ENCODE measurements around the gene TMOD2.

The TMOD2 gene

DNA sequence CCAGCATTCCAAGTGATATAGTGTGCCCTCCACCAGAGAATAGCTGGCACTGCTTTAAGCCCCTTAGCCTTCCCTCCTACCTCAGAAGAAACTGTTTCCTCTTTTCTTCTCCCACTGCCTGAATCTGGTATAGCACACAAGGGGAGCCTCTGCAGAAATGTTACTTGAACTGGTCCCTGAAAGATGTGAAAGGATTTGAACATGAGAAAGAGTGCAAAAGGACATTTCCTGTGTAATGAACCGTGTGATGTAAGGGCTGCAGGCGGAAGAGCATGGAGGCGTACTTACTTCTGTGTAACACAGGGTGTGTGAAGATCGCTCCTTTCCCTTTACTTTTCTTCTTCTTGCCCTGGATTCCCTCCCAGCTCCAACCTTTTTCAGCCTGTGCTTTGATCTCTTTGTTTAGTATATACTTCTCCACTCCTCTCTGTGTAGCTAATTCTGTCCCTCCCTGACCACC, 86.4 kb downstream of the TMOD2 start:
- H3K27ac ChIP-seq = no peak overlapping the region

DNA sequence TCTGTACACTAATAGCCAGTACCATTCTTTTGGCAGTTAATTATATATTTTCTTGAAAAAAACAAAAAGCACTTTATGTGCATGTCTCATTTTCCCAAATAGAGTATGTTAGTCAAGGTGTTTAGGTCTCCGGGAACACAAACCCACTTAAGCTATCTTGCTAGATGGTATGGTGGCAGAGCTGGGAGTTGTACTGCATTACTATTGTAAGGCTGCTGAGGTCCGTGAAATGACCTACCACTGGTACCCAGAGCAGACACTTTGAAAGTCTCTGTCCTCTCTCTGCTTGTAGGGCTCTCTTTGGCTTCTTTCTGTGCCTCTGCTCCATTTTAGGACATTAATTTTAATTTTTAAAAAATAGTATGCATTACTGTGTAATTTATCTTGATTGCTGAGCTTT, 86.9 kb downstream of the TMOD2 start:
- H3K4me2 ChIP-seq (ENCODE audit: low read length) = no peak overlapping the region
- no peak overlapping the region for H3K9ac ChIP-seq
- TF ChIP-seq, protein P1, sequence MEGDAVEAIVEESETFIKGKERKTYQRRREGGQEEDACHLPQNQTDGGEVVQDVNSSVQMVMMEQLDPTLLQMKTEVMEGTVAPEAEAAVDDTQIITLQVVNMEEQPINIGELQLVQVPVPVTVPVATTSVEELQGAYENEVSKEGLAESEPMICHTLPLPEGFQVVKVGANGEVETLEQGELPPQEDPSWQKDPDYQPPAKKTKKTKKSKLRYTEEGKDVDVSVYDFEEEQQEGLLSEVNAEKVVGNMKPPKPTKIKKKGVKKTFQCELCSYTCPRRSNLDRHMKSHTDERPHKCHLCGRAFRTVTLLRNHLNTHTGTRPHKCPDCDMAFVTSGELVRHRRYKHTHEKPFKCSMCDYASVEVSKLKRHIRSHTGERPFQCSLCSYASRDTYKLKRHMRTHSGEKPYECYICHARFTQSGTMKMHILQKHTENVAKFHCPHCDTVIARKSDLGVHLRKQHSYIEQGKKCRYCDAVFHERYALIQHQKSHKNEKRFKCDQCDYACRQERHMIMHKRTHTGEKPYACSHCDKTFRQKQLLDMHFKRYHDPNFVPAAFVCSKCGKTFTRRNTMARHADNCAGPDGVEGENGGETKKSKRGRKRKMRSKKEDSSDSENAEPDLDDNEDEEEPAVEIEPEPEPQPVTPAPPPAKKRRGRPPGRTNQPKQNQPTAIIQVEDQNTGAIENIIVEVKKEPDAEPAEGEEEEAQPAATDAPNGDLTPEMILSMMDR (IDR thresholded peaks at IDR 0.05) = no peak
- H3K27ac ChIP-seq = no peak overlapping the region
- no peak overlapping the region for H3K4me3 ChIP-seq (ENCODE audit: low read depth, low read length)
- H3K79me2 ChIP-seq = peaks cover 20% of the 10 kb centered on the region
- H3K27me3 ChIP-seq (ENCODE audit: control insufficient read depth, insufficient read depth, low read length) = no peaks in the 10 kb centered on the region
- H3K36me3 ChIP-seq (ENCODE audit: control insufficient read depth, insufficient read depth, low read length) = no peaks in the 10 kb centered on the region
- no peak overlapping the region for H2AFZ ChIP-seq
- no peaks in the 10 kb centered on the region for H3K4me1 ChIP-seq
- no peaks in the 10 kb centered on the region for H3K9me3 ChIP-seq (ENCODE audit: control insufficient read depth, low read length)

More for the DNA sequence above, 86.4 kb downstream of the TMOD2 start:
- no peaks in the 10 kb centered on the region for H3K4me1 ChIP-seq
- no peaks in the 10 kb centered on the region for H3K27me3 ChIP-seq (ENCODE audit: control insufficient read depth, insufficient read depth, low read length)
- H3K9ac ChIP-seq = no peak overlapping the region
- no peaks in the 10 kb centered on the region for H3K36me3 ChIP-seq (ENCODE audit: control insufficient read depth, insufficient read depth, low read length)
- no peak overlapping the region for H3K4me2 ChIP-seq (ENCODE audit: low read length)
- peaks cover 19% of the 10 kb centered on the region for H3K79me2 ChIP-seq
- no peaks in the 10 kb centered on the region for H3K9me3 ChIP-seq (ENCODE audit: control insufficient read depth, low read length)
- H3K4me3 ChIP-seq (ENCODE audit: low read depth, low read length) = no peak overlapping the region
- H2AFZ ChIP-seq = no peak overlapping the region
- TF ChIP-seq, protein P1 (IDR thresholded peaks at IDR 0.05) = no peak

DNA sequence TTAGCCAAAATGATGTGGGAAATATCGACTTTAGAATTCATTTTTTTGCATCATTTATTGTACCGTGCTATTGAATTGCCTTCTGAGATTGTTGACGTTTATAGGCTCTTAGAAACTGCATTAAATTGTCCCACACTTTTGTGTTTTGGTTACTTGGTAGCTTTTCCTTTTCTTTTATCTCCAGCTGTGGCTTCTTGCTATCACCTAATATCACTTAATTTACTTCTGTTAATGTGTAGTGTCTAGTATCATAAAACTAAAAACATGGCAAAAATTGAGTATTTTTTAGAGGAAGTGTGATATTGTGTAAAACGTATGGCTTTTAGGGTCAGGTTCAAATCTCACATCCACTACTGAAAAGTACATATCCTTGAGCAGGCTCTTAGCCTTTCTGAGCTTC, 89.3 kb downstream of the TMOD2 start:
- Histone ChIP-seq H3K79me2 (peaks cover 23% of the 10 kb centered on the region), H3K36me3 (ENCODE audit: control insufficient read depth, insufficient read depth, low read length) (no peaks in the 10 kb centered on the region), H2AFZ (no peak overlapping the region), H3K4me2 (ENCODE audit: low read length) (no peak overlapping the region), H3K27ac (no peak overlapping the region), H3K9me3 (ENCODE audit: control insufficient read depth, low read length) (no peaks in the 10 kb centered on the region), H3K4me3 (ENCODE audit: low read depth, low read length) (no peak overlapping the region), H3K4me1 (no peaks in the 10 kb centered on the region), H3K9ac (no peak overlapping the region), H3K27me3 (ENCODE audit: control insufficient read depth, insufficient read depth, low read length) (no peaks in the 10 kb centered on the region)
- TF ChIP-seq, protein P1 (IDR thresholded peaks at IDR 0.05) = no peak

DNA sequence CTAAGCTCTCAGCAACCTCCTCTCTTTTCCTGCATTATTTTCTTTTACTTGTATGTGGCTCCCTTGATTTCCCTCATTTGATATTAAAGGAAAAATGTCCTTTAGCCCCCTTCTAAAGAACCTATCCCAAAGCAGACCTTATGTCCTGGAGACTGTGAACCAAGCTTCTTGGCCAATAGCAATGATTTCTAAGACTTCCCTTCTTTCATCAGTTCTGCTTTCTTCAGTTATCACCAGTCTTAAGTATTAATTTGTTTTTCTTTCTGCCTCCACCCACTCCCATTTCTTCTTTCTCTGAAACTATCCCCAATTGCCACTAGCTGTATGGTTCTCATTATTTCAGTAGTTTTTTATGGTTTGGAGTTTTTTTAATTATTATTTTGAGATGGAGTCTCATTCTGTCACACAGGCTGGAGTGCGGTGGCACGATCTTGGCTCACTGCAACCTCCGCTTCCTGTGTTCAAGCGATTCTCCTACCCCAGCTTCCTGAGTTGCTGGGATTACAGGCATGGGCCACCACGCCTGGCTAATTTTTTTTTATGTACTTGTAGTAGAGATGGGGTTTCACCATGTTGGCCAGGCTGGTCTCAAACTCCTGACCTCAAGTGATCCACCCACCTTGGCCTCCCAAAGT, 90.1 kb downstream of the TMOD2 start:
- Histone ChIP-seq H3K27me3 (ENCODE audit: control insufficient read depth, insufficient read depth, low read length) (no peaks in the 10 kb centered on the region), H3K9ac (no peak overlapping the region), H3K4me1 (no peaks in the 10 kb centered on the region), H3K36me3 (ENCODE audit: control insufficient read depth, insufficient read depth, low read length) (no peaks in the 10 kb centered on the region), H3K27ac (no peak overlapping the region), H3K4me2 (ENCODE audit: low read length) (no peak overlapping the region), H3K4me3 (ENCODE audit: low read depth, low read length) (no peak overlapping the region), H3K79me2 (peaks cover 21% of the 10 kb centered on the region), H3K9me3 (ENCODE audit: control insufficient read depth, low read length) (no peaks in the 10 kb centered on the region), H2AFZ (no peak overlapping the region)
- TF ChIP-seq, protein P1 (IDR thresholded peaks at IDR 0.05) = no peak

DNA sequence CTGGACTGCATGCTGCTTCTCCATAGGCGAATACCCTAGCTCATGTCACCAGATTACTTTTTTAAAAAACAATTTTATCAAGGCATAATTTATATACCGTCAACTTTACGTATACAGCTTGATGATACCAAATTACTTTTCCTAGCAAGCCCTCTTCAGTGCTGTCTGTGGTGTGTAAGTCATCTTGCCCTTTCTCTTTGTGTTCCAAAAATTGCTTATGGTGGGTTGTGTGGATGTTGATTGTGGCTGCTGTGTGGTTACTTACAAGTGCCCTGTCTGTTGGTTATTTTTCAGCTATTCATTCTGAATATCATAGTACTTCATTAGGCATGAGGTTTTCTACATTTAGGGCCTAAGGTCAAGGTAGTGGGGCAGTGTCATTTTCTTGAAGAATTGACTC, 90.9 kb downstream of the TMOD2 start:
- Histone ChIP-seq H2AFZ (no peak overlapping the region), H3K9ac (no peak overlapping the region), H3K79me2 (peaks cover 21% of the 10 kb centered on the region), H3K9me3 (ENCODE audit: control insufficient read depth, low read length) (no peaks in the 10 kb centered on the region), H3K4me3 (ENCODE audit: low read depth, low read length) (no peak overlapping the region), H3K27me3 (ENCODE audit: control insufficient read depth, insufficient read depth, low read length) (no peaks in the 10 kb centered on the region), H3K4me2 (ENCODE audit: low read length) (no peak overlapping the region), H3K4me1 (no peaks in the 10 kb centered on the region), H3K36me3 (ENCODE audit: control insufficient read depth, insufficient read depth, low read length) (no peaks in the 10 kb centered on the region), H3K27ac (no peak overlapping the region)
- TF ChIP-seq, protein P1 (IDR thresholded peaks at IDR 0.05) = no peak
